Kidney (tissue), 14 donors: Measurements from ENCODE around the gene TXLNB. TPM values are rescaled to one million over a fixed set of nuclear protein-coding genes. Genes with fewer than 3 reads are reported as not detected.
"Not testable (repeated sequence)": the region's sequence is repeated elsewhere in the genome, so short reads cannot be mapped to it uniquely, and the experiment has no call there.

ENCODE experiments used
- DNase-seq, 5 donors: peaks; one replicate each; pipeline ENCODE4 v3.0.0-alpha.2; 2013 to 2020
- FAIRE-seq: peaks from 2 replicates; lab custom pipeline; 2012; peaks lifted over from hg19 to GRCh38; lab: Jason Lieb, UNC
- H3K27ac ChIP-seq, 2 donors: one replicate each; pipeline ENCODE4 v1.7.0; 2013; ENCODE audit warnings: low read depth in 2 of 2, low read length in 2 of 2, inconsistent platforms in 1 of 2
- H3K27me3 ChIP-seq: one replicate; pipeline ENCODE4 v1.7.1; 2013; ENCODE audit warnings: low read length, inconsistent platforms; ENCODE audit not compliant: control insufficient read depth, insufficient read depth
- H3K36me3 ChIP-seq, 3 donors: one replicate each; pipeline versions ENCODE4 v1.7.0 to v1.7.1; 2013; ENCODE audit warnings: low read length in 3 of 3, control low read depth in 1 of 3, inconsistent platforms in 1 of 3; ENCODE audit not compliant: insufficient read depth in 3 of 3, control insufficient read depth in 2 of 3
- H3K4me1 ChIP-seq, 3 donors: one replicate each; pipeline versions ENCODE4 v1.7.0 to v1.7.1; 2013; ENCODE audit warnings: low read length in 3 of 3, inconsistent platforms in 1 of 3, low read depth in 1 of 3; ENCODE audit not compliant: control insufficient read depth in 2 of 3, insufficient read depth in 2 of 3
- H3K4me3 ChIP-seq, 3 donors: one replicate each; pipeline versions ENCODE4 v1.7.0 to v1.8.1; 2013; ENCODE audit warnings: low read length in 3 of 3, control low read depth in 1 of 3, inconsistent platforms in 1 of 3
- H3K9ac ChIP-seq, 3 donors: one replicate each; pipeline versions ENCODE4 v1.7.0 to v1.7.1; 2013; ENCODE audit warnings: low read length in 3 of 3, control low read depth in 1 of 3, inconsistent platforms in 1 of 3
- H3K9me3 ChIP-seq, 3 donors: one replicate each; pipeline versions ENCODE4 v1.7.0 to v1.7.1; 2013; ENCODE audit warnings: low read length in 3 of 3, control low read depth in 1 of 3, inconsistent platforms in 1 of 3; ENCODE audit not compliant: control insufficient read depth in 2 of 3, insufficient read depth in 1 of 3
- intact Hi-C: fragments of 100-400 bp; cut with DNase I; formaldehyde crosslinking; loops from one replicate; pipeline ENCODE4 v1.11.1; 2022
- polyA plus RNA-seq: library from polyadenylated mRNA; stranded (reverse); fragments of 350-450 nt; fragmentation: Illumina TruSeq; extraction: RNeasy Lipid Tissue Mini Kit (QIAGEN cat#74804); gene quantifications from one replicate; pipeline ENCODE4 v1.2.3, GENCODE V29; 2014; ENCODE audit warnings: low read depth, low replicate concordance; ENCODE audit not compliant: insufficient read depth
- total RNA-seq: library from RNA; stranded (reverse); fragmentation: NEBNext Ultra II Directional; extraction: Animal tissue kit (Norgen Biotek cat#: 25700); gene quantifications from one replicate; pipeline ENCODE4 v1.2.1, GENCODE V29; 2021
- TF ChIP-seq, protein P1 (sequence below): IDR thresholded peaks from 3 replicates; pipeline ENCODE4 v1.5.1; 2012; ENCODE audit warnings: mild to moderate bottlenecking, moderate library complexity, borderline replicate concordance; ENCODE audit not compliant: insufficient read depth; ENCODE audit errors: extremely low read depth
- donor health status: control.
- donor health status: control.
- donor health status: control.
- donor health status: control.
- donor health status: control.
- donor health status: DM: yes; HTN: yes; CAD: no.
- donor health status: Normal renal cell carcinoma (clear cell type).

Gene TXLNB
- total and polyA plus RNA-seq, 2 donors from 2014 or later, result 0.13 to 0.66 TPM

DNA sequence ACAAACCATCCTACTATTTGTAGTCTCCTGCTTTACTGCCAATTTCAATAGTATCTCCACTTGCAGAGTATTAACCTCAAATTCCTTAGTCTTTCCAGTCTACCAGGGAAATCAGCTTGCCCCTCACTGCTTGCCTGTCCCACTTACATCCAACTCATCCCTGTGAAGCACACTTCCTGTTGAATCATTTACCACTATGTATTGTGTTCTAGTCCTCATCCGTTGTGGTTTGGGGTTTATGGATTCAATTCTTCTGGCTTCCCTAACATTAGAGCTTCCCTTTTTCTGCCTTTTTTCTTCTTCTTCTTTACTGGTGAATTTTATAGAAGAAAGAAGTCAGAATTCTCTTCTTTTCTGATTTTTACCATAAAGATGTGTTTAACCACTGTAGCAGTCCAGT lies 5.1 kb upstream of the TXLNB start:
- H3K4me3 ChIP-seq, result no peak overlapping the region
- H3K27ac ChIP-seq, result no peak overlapping the region
- H3K27me3 ChIP-seq, result no peaks in the 10 kb centered on the region
- FAIRE-seq (no peak), DNase-seq (no peak)
- peaks cover 0 to 4% (median under 1%) of the 10 kb centered on the region in 3 donors for H3K4me1 ChIP-seq
- intact Hi-C loops, result no loop called here
- no peaks in the 10 kb centered on the region for H3K36me3 ChIP-seq
- TF ChIP-seq, protein P1, sequence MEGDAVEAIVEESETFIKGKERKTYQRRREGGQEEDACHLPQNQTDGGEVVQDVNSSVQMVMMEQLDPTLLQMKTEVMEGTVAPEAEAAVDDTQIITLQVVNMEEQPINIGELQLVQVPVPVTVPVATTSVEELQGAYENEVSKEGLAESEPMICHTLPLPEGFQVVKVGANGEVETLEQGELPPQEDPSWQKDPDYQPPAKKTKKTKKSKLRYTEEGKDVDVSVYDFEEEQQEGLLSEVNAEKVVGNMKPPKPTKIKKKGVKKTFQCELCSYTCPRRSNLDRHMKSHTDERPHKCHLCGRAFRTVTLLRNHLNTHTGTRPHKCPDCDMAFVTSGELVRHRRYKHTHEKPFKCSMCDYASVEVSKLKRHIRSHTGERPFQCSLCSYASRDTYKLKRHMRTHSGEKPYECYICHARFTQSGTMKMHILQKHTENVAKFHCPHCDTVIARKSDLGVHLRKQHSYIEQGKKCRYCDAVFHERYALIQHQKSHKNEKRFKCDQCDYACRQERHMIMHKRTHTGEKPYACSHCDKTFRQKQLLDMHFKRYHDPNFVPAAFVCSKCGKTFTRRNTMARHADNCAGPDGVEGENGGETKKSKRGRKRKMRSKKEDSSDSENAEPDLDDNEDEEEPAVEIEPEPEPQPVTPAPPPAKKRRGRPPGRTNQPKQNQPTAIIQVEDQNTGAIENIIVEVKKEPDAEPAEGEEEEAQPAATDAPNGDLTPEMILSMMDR, result no peak
- no peaks in the 10 kb centered on the region for H3K9me3 ChIP-seq
- H3K9ac ChIP-seq, result no peak overlapping the region

GRCh38 chr6:139295901-139296300 lies 4.1 kb upstream of the TXLNB start:
- no peak overlapping the region for H3K27ac ChIP-seq
- H3K4me1 ChIP-seq, result peaks cover 0 to 4% (median 4%) of the 10 kb centered on the region in 3 donors
- no peak for FAIRE-seq
- TF ChIP-seq, protein P1, result no peak
- H3K36me3 ChIP-seq, result no peaks in the 10 kb centered on the region
- H3K9me3 ChIP-seq, result no peaks in the 10 kb centered on the region
- H3K4me3 ChIP-seq, result no peak overlapping the region
- H3K27me3 ChIP-seq, result no peaks in the 10 kb centered on the region
- DNase-seq, result no peak
- no peak overlapping the region for H3K9ac ChIP-seq
- intact Hi-C loops, result no loop called here

DNA sequence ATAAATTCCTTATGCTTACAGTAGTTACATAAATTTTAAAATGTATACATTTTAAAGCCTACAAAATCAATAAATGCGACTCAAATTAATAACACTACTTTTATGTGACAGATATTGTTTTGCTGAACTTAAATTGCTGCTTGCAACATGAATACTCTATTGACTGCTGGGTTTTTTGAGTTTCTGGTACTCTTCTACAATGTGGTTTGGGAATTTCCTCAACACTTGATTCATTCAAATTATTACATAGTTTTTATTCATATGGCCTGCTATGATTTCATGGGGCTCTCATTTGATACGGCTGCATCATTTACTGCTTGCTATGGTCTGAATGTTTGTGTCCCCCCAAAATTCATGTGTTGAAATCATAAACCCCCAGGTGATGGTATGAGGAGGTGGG lies 2.3 kb upstream of the TXLNB start:
- FAIRE-seq, result no peak
- H3K4me1 ChIP-seq, result peaks cover 0 to 6% (median 4%) of the 10 kb centered on the region in 3 donors

DNA sequence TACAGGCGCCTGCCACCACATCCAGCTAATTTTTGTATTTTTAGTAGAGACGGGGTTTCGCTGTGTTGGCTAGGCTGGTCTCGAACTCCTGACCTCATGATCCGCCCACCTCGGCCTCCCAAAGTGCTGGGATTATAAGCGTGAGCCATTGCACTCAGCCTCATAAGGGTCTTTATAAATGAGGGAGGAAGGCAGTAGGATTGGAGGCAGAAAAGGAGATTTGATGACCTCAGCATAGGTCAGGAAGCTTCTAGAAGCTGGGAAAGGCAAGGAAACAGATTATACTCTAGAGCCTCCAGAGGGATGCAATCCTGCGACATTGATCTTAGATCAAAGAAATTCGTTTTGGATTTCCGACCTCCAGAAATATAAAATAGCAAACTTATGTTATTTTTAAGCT lies 1.4 kb upstream of the TXLNB start:
- FAIRE-seq, H3K27me3 ChIP-seq, H3K4me1 ChIP-seq, intact Hi-C loops, H3K36me3 ChIP-seq, H3K9ac ChIP-seq, H3K27ac ChIP-seq, H3K9me3 ChIP-seq, H3K4me3 ChIP-seq, DNase-seq: not testable (repeated sequence)

More for the DNA sequence above, 2.3 kb upstream of the TXLNB start:
- no peaks in the 10 kb centered on the region for H3K9me3 ChIP-seq
- H3K36me3 ChIP-seq, result no peaks in the 10 kb centered on the region
- no peak overlapping the region for H3K4me3 ChIP-seq
- intact Hi-C loops, result no loop called here
- no peak for DNase-seq
- H3K9ac ChIP-seq, result no peak overlapping the region
- TF ChIP-seq, protein P1, result no peak
- no peak overlapping the region for H3K27ac ChIP-seq
- no peaks in the 10 kb centered on the region for H3K27me3 ChIP-seq
